Tibial nerve (tissue), 4 donors: ENCODE data around the gene MAMDC4. TPM values are rescaled to one million over a fixed set of nuclear protein-coding genes. Genes with fewer than 3 reads are reported as not detected.
"Not testable (repeated sequence)": the region's sequence is repeated elsewhere in the genome, so short reads cannot be mapped to it uniquely, and the experiment has no call there.

ENCODE experiments used
- DNase-seq, 2 donors: peaks; one replicate each; pipeline ENCODE4 v3.0.0-alpha.2; 2019; ENCODE audit warnings: low spot score in 2 of 2
- H3K27ac ChIP-seq, 4 donors: fragments of 200-600 bp; sonication (generic) in 3 of 4; one replicate each; pipeline ENCODE4 v1.5.1; 2017 to 2019; ENCODE audit warnings: mild to moderate bottlenecking in 1 of 4
- H3K27me3 ChIP-seq, 2 donors: fragments of 200-600 bp; sonication (generic) in 1 of 2; one replicate each; pipeline versions ENCODE4 v1.5.1 to v1.6.0; 2017 to 2019
- H3K36me3 ChIP-seq, 3 donors: fragments of 200-600 bp; sonication (generic); one replicate each; pipeline ENCODE4 v1.5.1; 2018 to 2019
- H3K4me1 ChIP-seq, 4 donors: fragments of 200-600 bp; sonication (generic) in 3 of 4; one replicate each; pipeline ENCODE4 v1.5.1; 2017 to 2019
- H3K4me3 ChIP-seq, 4 donors: fragments of 200-600 bp; sonication (generic) in 3 of 4; one replicate each; pipeline ENCODE4 v1.5.1; 2017 to 2019; ENCODE audit warnings: mild to moderate bottlenecking in 1 of 4, moderate library complexity in 1 of 4
- H3K9me3 ChIP-seq, 4 donors: fragments of 200-600 bp; sonication (generic) in 3 of 4; one replicate each; pipeline ENCODE4 v1.5.1; 2017 to 2019
- EP300 ChIP-seq, 2 donors: sonication (generic); formaldehyde crosslinking; IDR thresholded peaks; one replicate each; pipeline ENCODE4 v1.6.1; 2017; ENCODE audit warnings: antibody characterized with exemption in 2 of 2, mild to moderate bottlenecking in 1 of 2
- POLR2A ChIP-seq, 2 donors: fragments of 450-650 bp; IDR thresholded peaks; one replicate each; pipeline ENCODE4 v1.6.1; 2017; ENCODE audit warnings: antibody characterized with exemption in 2 of 2, mild to moderate bottlenecking in 2 of 2, moderate library complexity in 2 of 2
- whole genome bisulfite sequencing, 2 donors: methylation state at CpG; one replicate each; pipeline ENCODE4 v1.1.5; 2018; 5-methylcytosine and 5-hydroxymethylcytosine counted together
- total RNA-seq, 4 donors: library from RNA; depleted of rRNA; stranded (reverse); fragments of >200 nt; gene quantifications; one replicate each; pipeline ENCODE4 v1.1.0, GENCODE V29; 2016
- TF ChIP-seq, protein P1 (sequence below), 5 experiments: fragments of 200-600 bp in 3 of 5; fragments of 450-650 bp in 2 of 5; sonication (generic) in 3 of 5; IDR thresholded peaks; one replicate each; pipeline ENCODE4 v1.5.1; 2016 to 2019; ENCODE audit warnings: antibody characterized with exemption in 5 of 5, mild to moderate bottlenecking in 3 of 5, moderate library complexity in 2 of 5

The MAMDC4 gene
- total RNA-seq, 4 donors from 2014 or later: 1.5 to 8.1 (median 4.4) TPM

DNA sequence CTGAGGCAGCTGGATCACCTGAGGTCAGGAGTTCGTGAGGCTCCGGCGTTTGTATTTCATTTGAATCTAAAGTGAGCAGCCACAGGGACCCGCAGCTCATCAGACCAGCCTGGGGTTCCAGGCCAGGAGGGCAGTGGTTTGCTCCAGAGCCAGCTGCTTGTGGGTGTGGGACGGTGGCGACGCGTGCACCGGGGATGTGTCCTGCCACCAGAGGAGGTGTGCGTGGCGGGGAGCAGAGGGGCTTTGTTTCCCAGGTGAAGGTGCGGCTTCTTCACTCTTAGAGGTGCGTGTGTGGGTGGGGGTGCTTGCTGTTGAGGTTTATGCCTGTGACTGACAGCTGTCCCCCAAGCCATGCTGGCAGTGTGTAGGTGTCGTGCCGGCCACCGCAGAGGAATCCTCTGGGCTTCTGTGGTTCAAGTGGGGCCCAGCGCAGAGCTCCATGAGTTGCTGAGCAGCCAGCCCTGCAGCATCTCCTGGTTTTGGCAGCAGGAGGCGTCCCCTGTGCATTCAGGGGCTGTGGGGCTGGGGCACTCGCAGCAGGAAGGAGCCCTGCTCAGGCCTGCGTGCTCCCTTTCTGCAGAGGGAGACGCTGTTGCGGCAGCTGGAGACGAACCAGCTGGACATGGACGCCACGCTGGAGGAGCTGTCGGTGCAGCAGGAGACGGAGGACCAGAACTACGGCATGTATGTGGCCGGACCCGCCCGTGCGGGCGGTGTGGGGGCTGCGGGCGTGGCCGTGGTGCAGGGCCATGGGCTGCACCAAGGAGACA is 16.8 kb upstream of the MAMDC4 start:
- WGBS, 2 donors: 90 to 94% methylated on average over 30 to 34 of the region's 36 CpGs
- no peak for DNase-seq
- Histone ChIP-seq H3K27me3 (no peaks in the 10 kb centered on the region), H3K9me3 (no peaks in the 10 kb centered on the region), H3K4me1 (peaks cover 0 to 6% (median under 1%) of the 10 kb centered on the region in 4 donors), H3K36me3 (peaks cover 0 to 87% (median 6%) of the 10 kb centered on the region in 3 donors), H3K4me3 (no peak overlapping the region), H3K27ac (no peak overlapping the region)
- TF ChIP-seq POLR2A (IDR thresholded peaks at IDR 0.05) (no peak), EP300 (IDR thresholded peaks at IDR 0.05) (no peak)
- TF ChIP-seq, protein P1, sequence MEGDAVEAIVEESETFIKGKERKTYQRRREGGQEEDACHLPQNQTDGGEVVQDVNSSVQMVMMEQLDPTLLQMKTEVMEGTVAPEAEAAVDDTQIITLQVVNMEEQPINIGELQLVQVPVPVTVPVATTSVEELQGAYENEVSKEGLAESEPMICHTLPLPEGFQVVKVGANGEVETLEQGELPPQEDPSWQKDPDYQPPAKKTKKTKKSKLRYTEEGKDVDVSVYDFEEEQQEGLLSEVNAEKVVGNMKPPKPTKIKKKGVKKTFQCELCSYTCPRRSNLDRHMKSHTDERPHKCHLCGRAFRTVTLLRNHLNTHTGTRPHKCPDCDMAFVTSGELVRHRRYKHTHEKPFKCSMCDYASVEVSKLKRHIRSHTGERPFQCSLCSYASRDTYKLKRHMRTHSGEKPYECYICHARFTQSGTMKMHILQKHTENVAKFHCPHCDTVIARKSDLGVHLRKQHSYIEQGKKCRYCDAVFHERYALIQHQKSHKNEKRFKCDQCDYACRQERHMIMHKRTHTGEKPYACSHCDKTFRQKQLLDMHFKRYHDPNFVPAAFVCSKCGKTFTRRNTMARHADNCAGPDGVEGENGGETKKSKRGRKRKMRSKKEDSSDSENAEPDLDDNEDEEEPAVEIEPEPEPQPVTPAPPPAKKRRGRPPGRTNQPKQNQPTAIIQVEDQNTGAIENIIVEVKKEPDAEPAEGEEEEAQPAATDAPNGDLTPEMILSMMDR (IDR thresholded peaks at IDR 0.05): no peak

- no peak overlapping the region for H3K27ac ChIP-seq
- no peaks in the 10 kb centered on the region for H3K27me3 ChIP-seq
- H3K36me3 ChIP-seq: peaks cover 0 to 85% (median 0%) of the 10 kb centered on the region in 3 donors
- no peak for DNase-seq
- peaks cover 0 to 15% (median 8%) of the 10 kb centered on the region in 4 donors for H3K4me1 ChIP-seq
- no peak for TF ChIP-seq POLR2A (IDR thresholded peaks at IDR 0.05)
- TF ChIP-seq, protein P1 (IDR thresholded peaks at IDR 0.05): no peak
- no peak for TF ChIP-seq EP300 (IDR thresholded peaks at IDR 0.05)
- WGBS, 2 donors: 85 to 98% methylated on average over 13 to 15 of the region's 21 CpGs
- H3K9me3 ChIP-seq: no peaks in the 10 kb centered on the region
- H3K4me3 ChIP-seq: no peak overlapping the region
These were observed 15.9 kb upstream of the MAMDC4 start for GRCh38 chr9:136835932-136836904.

DNA sequence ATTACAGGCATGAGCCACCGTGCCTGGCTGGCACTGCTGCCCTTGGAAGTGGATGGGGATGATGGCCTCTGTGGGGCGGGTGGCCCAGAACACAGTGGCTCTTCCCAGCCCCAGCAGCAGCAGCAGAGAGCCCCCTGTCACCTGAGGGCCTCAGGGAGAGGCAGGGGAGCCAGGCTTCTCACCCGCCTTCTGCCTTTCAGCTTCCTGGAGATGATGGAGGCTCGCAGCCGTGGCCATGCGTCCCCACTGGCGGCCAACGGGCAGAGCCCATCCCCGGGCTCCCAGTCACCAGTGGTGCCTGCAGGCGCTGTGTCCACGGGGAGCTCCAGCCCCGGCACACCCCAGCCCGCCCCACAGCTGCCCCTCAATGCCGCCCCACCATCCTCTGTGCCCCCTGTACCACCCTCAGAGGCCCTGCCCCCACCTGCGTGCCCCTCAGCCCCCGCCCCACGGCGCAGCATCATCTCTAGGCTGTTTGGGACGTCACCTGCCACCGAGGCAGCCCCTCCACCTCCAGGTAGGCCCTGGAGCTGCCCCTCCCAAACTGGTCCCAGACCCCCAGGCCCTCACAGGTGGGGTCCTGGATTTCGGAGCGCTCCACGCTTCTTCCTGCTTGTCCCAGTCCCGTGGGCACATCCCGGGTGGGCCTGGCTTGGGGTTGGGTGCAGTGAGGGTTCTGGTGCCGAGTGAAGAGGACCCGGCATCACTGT is 14.8 kb upstream of the MAMDC4 start:
- Histone ChIP-seq H3K4me1 (peaks cover 0 to 26% (median 19%) of the 10 kb centered on the region in 4 donors), H3K4me3 (no peak overlapping the region), H3K36me3 (peaks cover 0 to 75% (median 0%) of the 10 kb centered on the region in 3 donors), H3K27ac (no peak overlapping the region), H3K27me3 (no peaks in the 10 kb centered on the region), H3K9me3 (no peaks in the 10 kb centered on the region)
- WGBS, 2 donors: 92 to 93% methylated on average over 21 to 26 of the region's 27 CpGs
- no peak for DNase-seq
- TF ChIP-seq POLR2A (IDR thresholded peaks at IDR 0.05): no peak
- TF ChIP-seq EP300 (IDR thresholded peaks at IDR 0.05): no peak
- TF ChIP-seq, protein P1 (IDR thresholded peaks at IDR 0.05): no peak

GRCh38 chr9:136837856-136838277 is 14.3 kb upstream of the MAMDC4 start:
- H3K9me3 ChIP-seq, H3K4me3 ChIP-seq, H3K27ac ChIP-seq, H3K27me3 ChIP-seq, DNase-seq: not testable (repeated sequence)
- peaks cover 0 to 31% (median 24%) of the 10 kb centered on the region in 4 donors for H3K4me1 ChIP-seq
- peaks cover 0 to 69% (median 0%) of the 10 kb centered on the region in 3 donors for H3K36me3 ChIP-seq
- 84 to 93% methylated on average over 8 to 13 of the region's 15 CpGs for WGBS, 2 donors
